GM23248 (cell line): ENCODE measurements around the gene KIF4A. TPM values are rescaled to one million over a fixed set of nuclear protein-coding genes. Genes with fewer than 3 reads are reported as not detected.
A peak's percentile ranks its signal among the peaks of the same experiment; 100 is the strongest.

Experiments used
- DNase-seq: peaks from one replicate; pipeline ENCODE4 v3.0.0-alpha.2; 2015
- H2AFZ ChIP-seq: fragments of 200-600 bp; sonication (generic); 2 replicates; pipeline ENCODE4 v1.6.1; 2016; ENCODE audit warnings: antibody characterized with exemption
- H3F3A ChIP-seq: fragments of 200-600 bp; sonication (generic); 2 replicates; pipeline ENCODE4 v1.6.1; 2016; ENCODE audit warnings: mild to moderate bottlenecking, antibody characterized with exemption, mixed run types; ENCODE audit not compliant: insufficient read depth
- H3K27ac ChIP-seq: fragments of 200-600 bp; sonication (generic); 2 replicates; pipeline ENCODE4 v1.5.1; 2016; ENCODE audit warnings: mild to moderate bottlenecking
- H3K27me3 ChIP-seq: fragments of 200-600 bp; sonication (generic); replicated peaks from 2 replicates; pipeline ENCODE4 v1.6.1; 2016; ENCODE audit warnings: mild to moderate bottlenecking; ENCODE audit not compliant: insufficient read depth
- H3K36me3 ChIP-seq: fragments of 200-600 bp; sonication (generic); 2 replicates; pipeline ENCODE4 v1.6.1; 2016; ENCODE audit warnings: low read depth, mild to moderate bottlenecking
- H3K4me1 ChIP-seq: fragments of 200-600 bp; sonication (generic); 2 replicates; pipeline ENCODE4 v1.6.1; 2016; ENCODE audit warnings: mild to moderate bottlenecking; ENCODE audit not compliant: insufficient read depth
- H3K4me2 ChIP-seq: fragments of 200-600 bp; sonication (generic); one replicate; pipeline ENCODE4 v1.6.1; 2016; ENCODE audit warnings: mild to moderate bottlenecking; ENCODE audit not compliant: unreplicated experiment
- H3K4me3 ChIP-seq: fragments of 200-600 bp; sonication (generic); 2 replicates; pipeline ENCODE4 v1.5.1; 2016; ENCODE audit warnings: mild to moderate bottlenecking
- H3K79me2 ChIP-seq: fragments of 200-600 bp; sonication (generic); 2 replicates; pipeline ENCODE4 v1.6.1; 2016; ENCODE audit warnings: mild to moderate bottlenecking; ENCODE audit not compliant: insufficient read depth
- H3K9ac ChIP-seq: fragments of 200-600 bp; sonication (generic); 2 replicates; pipeline ENCODE4 v1.6.1; 2016; ENCODE audit warnings: mild to moderate bottlenecking
- H3K9me2 ChIP-seq: fragments of 200-600 bp; sonication (generic); 2 replicates; pipeline ENCODE4 v1.6.1; 2016; ENCODE audit warnings: mixed run types, mild to moderate bottlenecking, moderate library complexity; ENCODE audit not compliant: insufficient read depth
- H3K9me3 ChIP-seq: fragments of 200-600 bp; sonication (generic); one replicate; pipeline ENCODE4 v1.6.1; 2017; ENCODE audit warnings: low read depth
- H4K20me1 ChIP-seq: fragments of 200-600 bp; sonication (generic); 2 replicates; pipeline ENCODE4 v1.6.0; 2016; ENCODE audit not compliant: insufficient read depth
- EZH2 ChIP-seq: fragments of 200-600 bp; sonication (generic); IDR thresholded peaks from 2 replicates; pipeline ENCODE4 v1.6.1; 2018; ENCODE audit warnings: antibody characterized with exemption, mild to moderate bottlenecking; ENCODE audit not compliant: insufficient read depth, poor library complexity, severe bottlenecking
- EZH2phosphoT487 ChIP-seq: fragments of 200-600 bp; sonication (generic); IDR thresholded peaks from 2 replicates; pipeline ENCODE4 v1.6.1; 2018; ENCODE audit warnings: antibody characterized with exemption, moderate library complexity, mild to moderate bottlenecking, low read depth; ENCODE audit not compliant: insufficient read depth
- WGBS, 2 experiments: methylation state at CpG; one replicate each; pipeline ENCODE4 v1.1.6; 2015 to 2017; ENCODE audit warnings: low lambda C conversion rate in 2 of 2, low coverage in 1 of 2; ENCODE audit errors: missing lambda C conversion rate in 2 of 2; 5-methylcytosine and 5-hydroxymethylcytosine counted together
- in situ Hi-C: fragments of 300-500 bp; cut with MboI; formaldehyde crosslinking; loops from 2 replicates; pipeline ENCODE4 v1.15.0; 2020
- polyA plus RNA-seq: library from polyadenylated mRNA; unstranded; fragments of >200 nt; fragmentation: Nextera tagmentation; extraction: Ambion mirVana; gene quantifications from 2 replicates; pipeline ENCODE4 v1.2.1, GENCODE V29; 2016
- total RNA-seq: library from RNA; depleted of rRNA; stranded (reverse); fragments of >200 nt; shearing (Covaris generic); gene quantifications from 2 replicates; pipeline ENCODE4 v1.2.3, GENCODE V29; 2014

Gene KIF4A
- total and polyA plus RNA-seq, 2 experiments from 2014 or later, result 5.6 to 7.6 TPM

DNA sequence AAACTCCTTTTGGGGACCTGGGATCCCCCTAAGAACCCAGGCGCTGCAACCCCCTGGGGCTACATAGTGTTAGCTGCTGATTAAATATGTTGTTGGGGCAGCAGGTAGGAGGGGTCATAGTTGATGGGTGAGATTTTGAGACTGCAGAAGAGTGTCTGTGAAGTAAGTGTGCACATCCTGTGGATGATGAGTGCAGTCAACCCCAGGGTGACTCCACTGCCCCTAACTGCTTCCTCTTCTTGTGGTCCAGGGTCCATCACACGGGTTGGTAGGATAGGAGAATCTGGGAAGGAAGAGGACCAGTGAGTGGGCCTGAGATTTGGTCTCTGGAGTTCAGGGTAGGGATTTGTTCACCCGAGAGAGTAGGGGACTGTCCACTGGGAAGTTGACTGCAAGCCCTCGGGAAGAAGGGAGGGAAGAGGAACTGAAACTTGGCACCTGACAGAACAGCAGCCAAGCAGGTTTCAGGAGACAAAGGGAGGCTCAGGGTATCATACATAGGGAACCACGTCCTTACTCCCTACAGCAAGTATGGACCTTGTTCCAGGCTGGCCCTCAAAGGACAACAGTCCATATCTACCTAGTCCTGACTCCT is 163.2 kb downstream of the KIF4A start:
- Histone ChIP-seq H3K4me2 (peak overlapping the region; percentile 70), H3K36me3 (no peaks in the 10 kb centered on the region), H3K9me2 (no peaks in the 10 kb centered on the region), H4K20me1 (no peaks in the 10 kb centered on the region), H3K4me1 (no peaks in the 10 kb centered on the region), H3K79me2 (no peaks in the 10 kb centered on the region), H3K4me3 (peak overlapping the region; percentile 81), H3K9ac (peak overlapping the region; percentile 70; the same call in 1 of the 2 replicates), H3F3A (no peaks in the 10 kb centered on the region), H3K27ac (no peak overlapping the region), H2AFZ (peak overlapping the region; percentile 91), H3K27me3 (no peaks in the 10 kb centered on the region), H3K9me3 (no peaks in the 10 kb centered on the region)
- in situ Hi-C loops, result loop anchor here (25.0 kb wide), 1 partner anchor 209 kb away; no protein-coding TSS in a partner anchor
- no peak for TF ChIP-seq EZH2phosphoT487
- no peak for TF ChIP-seq EZH2
- DNase-seq, result no peak
- WGBS, 2 experiments, result 93 to 100% methylated on average over 5 of the region's 5 CpGs

DNA sequence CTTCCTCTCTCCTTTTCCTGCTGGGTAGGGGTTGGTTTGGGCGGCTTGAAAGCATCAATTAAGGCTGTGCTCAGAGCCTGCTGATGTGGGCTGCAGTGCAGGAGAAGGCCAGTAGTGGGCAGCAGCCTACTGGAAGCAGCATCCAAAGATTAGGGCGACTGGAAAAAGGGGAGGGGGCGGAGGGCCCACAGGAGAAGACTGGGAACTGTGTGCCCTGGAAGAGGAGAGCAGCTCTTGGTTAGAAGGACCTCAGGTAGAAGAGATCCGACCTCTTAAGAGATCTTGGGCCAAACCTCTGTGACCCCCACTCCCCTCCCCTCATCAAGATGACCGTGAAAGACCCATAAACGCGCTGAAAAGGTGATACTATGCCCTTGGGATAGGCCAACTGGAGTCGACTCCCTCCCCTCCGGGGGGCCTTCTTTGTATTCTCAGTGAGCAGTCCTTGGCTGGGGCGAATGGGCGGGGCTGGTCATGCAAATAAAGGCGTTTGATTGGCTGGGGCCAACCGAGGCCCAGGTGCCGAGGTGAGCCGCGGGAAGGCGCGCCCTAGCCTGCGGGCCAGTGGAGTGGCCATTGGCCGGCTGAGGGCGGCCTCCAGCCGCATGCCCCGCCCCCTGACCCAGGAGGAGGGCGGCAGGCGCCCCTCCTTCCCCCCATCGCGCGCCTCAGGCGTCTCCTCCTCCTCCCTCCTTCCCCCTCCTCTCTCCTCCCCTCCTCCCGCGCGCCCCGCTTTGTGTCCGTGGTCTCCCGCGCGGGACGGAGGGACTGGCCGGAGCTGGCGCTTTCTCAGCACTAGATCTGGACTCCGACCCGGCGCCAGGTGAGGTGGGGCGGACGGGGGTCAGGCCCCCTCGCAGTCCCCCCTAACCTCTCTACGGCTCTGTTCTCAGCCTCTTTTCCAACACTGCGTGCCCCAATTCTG is 164.8 kb downstream of the KIF4A start:
- no peak overlapping the region for H3K27ac ChIP-seq
- WGBS, 2 experiments, result 24 to 26% methylated on average over 11 to 27 of the region's 48 CpGs

DNA sequence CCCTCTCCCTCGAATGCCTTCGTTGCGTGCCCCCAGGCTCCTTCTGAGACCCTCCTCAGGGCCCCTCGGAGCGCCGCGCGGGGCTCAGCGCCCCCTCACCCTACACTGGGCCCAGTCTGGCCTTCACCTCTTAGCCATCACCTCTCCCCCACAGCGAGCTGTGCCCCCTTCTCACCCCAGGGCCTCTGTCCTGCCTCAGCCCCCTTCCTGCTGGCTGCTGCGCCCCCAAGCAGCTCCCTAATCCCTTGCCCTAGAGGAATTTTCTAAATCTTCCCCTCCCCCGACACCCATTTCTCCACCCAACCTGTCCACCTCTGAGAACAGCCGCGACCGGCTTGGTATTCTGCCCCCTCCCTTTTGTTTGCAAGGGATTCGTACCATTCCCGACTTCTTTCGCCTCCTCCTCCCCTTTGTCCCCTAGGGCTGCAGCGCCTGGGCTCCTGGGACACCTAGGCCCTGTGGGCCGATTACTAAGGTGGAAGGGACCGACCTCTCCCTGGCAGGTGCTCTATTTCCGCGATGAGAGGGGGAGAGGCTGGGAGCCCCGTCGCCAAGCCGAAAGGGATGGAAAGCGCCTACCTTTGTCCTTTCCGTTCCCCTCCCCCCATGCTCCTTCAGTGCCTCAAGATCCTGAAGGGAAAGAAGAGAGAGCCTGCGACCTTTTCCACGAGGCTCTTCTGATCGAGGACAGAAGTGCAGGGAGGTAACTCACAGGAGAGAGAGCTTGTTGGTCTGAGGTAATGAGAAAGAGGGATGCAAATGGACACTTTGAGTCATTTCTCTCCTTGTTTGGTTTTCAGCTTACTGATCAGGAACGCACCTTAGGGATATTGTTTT is 165.7 kb downstream of the KIF4A start:
- Histone ChIP-seq H3K9ac (no peak overlapping the region), H3K79me2 (no peaks in the 10 kb centered on the region), H3K27ac (no peak overlapping the region)

More for the DNA sequence above, 164.8 kb downstream of the KIF4A start:
- in situ Hi-C loops, result loop anchor here (25.0 kb wide), 1 partner anchor 208 kb away; no protein-coding TSS in a partner anchor
- Histone ChIP-seq H3F3A (no peaks in the 10 kb centered on the region), H3K9ac (no peak overlapping the region), H3K36me3 (no peaks in the 10 kb centered on the region), H3K27me3 (no peaks in the 10 kb centered on the region), H3K4me2 (peak overlapping the region; percentile 35), H4K20me1 (no peaks in the 10 kb centered on the region), H3K4me1 (no peaks in the 10 kb centered on the region), H3K79me2 (no peaks in the 10 kb centered on the region), H3K4me3 (peak overlapping the region; percentile 45; the same call in 1 of the 2 replicates), H2AFZ (peak overlapping the region; percentile 58; the same call in 1 of the 2 replicates), H3K9me3 (no peaks in the 10 kb centered on the region), H3K9me2 (no peaks in the 10 kb centered on the region)
- peak; percentile 50 for DNase-seq
- TF ChIP-seq EZH2phosphoT487 (no peak), EZH2 (no peak)

DNA sequence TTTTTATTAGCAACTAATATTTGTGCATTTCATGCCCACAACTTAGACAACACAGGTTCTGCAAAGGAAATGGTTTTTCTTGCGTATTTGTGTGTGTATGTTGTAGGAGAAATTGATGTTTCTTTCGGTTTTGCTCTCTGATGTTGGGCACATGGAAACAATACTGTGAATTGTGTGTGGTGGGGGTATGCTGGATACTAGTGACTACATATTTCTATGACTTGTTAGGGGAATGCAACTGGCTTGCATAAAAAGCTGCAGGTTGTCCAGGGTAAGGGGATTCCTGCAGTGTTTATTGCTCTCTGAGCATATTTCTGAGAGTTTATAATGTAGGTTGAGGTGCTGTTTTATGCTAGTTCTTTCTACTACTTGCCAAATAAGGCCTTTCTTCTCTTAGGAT is 166.4 kb downstream of the KIF4A start:
- Histone ChIP-seq H3K9me3 (no peaks in the 10 kb centered on the region), H3K79me2 (no peaks in the 10 kb centered on the region), H2AFZ (no peak overlapping the region), H3K36me3 (no peaks in the 10 kb centered on the region), H3K9ac (no peak overlapping the region), H3K27ac (no peak overlapping the region), H3F3A (no peaks in the 10 kb centered on the region), H3K27me3 (no peaks in the 10 kb centered on the region), H3K4me1 (no peaks in the 10 kb centered on the region), H3K9me2 (no peaks in the 10 kb centered on the region), H3K4me3 (no peak overlapping the region), H3K4me2 (no peak overlapping the region), H4K20me1 (no peaks in the 10 kb centered on the region)
- DNase-seq, result no peak
- in situ Hi-C loops, result loop anchor here (25.0 kb wide), 1 partner anchor 206 kb away; no protein-coding TSS in a partner anchor
- WGBS, 2 experiments, result 91 to 100% methylated on average over 2 of the region's 2 CpGs
- TF ChIP-seq EZH2 (no peak), EZH2phosphoT487 (no peak)

More for the DNA sequence above, 165.7 kb downstream of the KIF4A start:
- Histone ChIP-seq H3K36me3 (no peaks in the 10 kb centered on the region), H3K4me2 (no peak overlapping the region), H3F3A (no peaks in the 10 kb centered on the region), H3K27me3 (no peaks in the 10 kb centered on the region), H3K4me3 (no peak overlapping the region), H3K9me2 (no peaks in the 10 kb centered on the region), H4K20me1 (no peaks in the 10 kb centered on the region), H3K4me1 (no peaks in the 10 kb centered on the region), H2AFZ (no peak overlapping the region), H3K9me3 (no peaks in the 10 kb centered on the region)
- TF ChIP-seq EZH2phosphoT487, result no peak
- TF ChIP-seq EZH2, result no peak
- WGBS, 2 experiments, result 77 to 89% methylated on average over 10 to 31 of the region's 32 CpGs
- in situ Hi-C loops, result loop anchor here (25.0 kb wide), 1 partner anchor 207 kb away; no protein-coding TSS in a partner anchor
- DNase-seq, result no peak
